HCT116 (cell line): Measurements from ENCODE around the gene TNFRSF19.

ENCODE experiments used
- CEBPB ChIP-seq: IDR thresholded peaks from 2 replicates; pipeline ENCODE4 v1.6.1; 2012; ENCODE audit warnings: low read depth
- EGR1 ChIP-seq: IDR thresholded peaks from 2 replicates; pipeline ENCODE4 v1.6.1; 2012; ENCODE audit warnings: low read depth
- ELF1 ChIP-seq: IDR thresholded peaks from 2 replicates; pipeline ENCODE4 v1.6.1; 2012; ENCODE audit warnings: low read depth, borderline replicate concordance
- FOSL1 ChIP-seq: IDR thresholded peaks from 2 replicates; pipeline ENCODE4 v1.6.1; 2012; ENCODE audit warnings: low read depth
- POLR2AphosphoS5 ChIP-seq: IDR thresholded peaks from 2 replicates; pipeline ENCODE4 v1.6.1; 2011; ENCODE audit warnings: mild to moderate bottlenecking, low read depth, low read length, moderate library complexity
- RAD21 ChIP-seq: IDR thresholded peaks from 2 replicates; pipeline ENCODE4 v1.6.1; 2012; ENCODE audit warnings: low read depth, mild to moderate bottlenecking
- TCF7L2 ChIP-seq: IDR thresholded peaks from 2 replicates; pipeline ENCODE4 v1.7.0; 2011; ENCODE audit warnings: borderline replicate concordance, inconsistent platforms; ENCODE audit not compliant: insufficient read depth, insufficient read length; ENCODE audit errors: extremely low read depth
- TF ChIP-seq, protein P1 (sequence below), 3 experiments: fragments of 200-600 bp in 1 of 3; sonication (generic) in 1 of 3; IDR thresholded peaks in 2 of 3; conservative IDR thresholded peaks in 1 of 3; 2 replicates each; pipeline ENCODE4 v1.5.1; 2012 to 2017; ENCODE audit warnings: low read depth in 2 of 3, low read length in 2 of 3, antibody characterized with exemption in 1 of 3, borderline replicate concordance in 1 of 3, control low read depth in 1 of 3, mild to moderate bottlenecking in 1 of 3, mixed read lengths in 1 of 3, mixed run types in 1 of 3, moderate library complexity in 1 of 3; ENCODE audit not compliant: insufficient read depth in 1 of 3
- TF ChIP-seq, protein P2 (sequence below): IDR thresholded peaks from 2 replicates; pipeline ENCODE4 v1.6.1; 2012; ENCODE audit warnings: low read depth

DNA sequence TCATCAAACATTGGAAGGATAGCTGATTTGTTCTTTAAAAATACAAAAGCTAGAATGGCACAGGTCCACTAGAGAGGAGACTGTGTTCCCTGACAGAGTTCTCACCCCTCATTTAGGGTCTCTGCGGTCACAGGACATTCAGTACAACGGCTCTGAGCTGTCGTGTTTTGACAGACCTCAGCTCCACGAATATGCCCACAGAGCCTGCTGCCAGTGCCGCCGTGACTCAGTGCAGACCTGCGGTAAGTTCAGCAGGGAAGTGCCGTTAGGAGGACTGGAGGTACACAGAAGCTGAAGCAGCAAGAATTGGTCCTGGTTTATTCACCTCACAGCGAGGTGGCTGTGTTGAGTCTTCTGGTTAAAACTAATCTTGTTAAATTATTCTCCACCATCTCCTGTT, 90.0 kb downstream of the TNFRSF19 start:
- TF ChIP-seq, protein P1, sequence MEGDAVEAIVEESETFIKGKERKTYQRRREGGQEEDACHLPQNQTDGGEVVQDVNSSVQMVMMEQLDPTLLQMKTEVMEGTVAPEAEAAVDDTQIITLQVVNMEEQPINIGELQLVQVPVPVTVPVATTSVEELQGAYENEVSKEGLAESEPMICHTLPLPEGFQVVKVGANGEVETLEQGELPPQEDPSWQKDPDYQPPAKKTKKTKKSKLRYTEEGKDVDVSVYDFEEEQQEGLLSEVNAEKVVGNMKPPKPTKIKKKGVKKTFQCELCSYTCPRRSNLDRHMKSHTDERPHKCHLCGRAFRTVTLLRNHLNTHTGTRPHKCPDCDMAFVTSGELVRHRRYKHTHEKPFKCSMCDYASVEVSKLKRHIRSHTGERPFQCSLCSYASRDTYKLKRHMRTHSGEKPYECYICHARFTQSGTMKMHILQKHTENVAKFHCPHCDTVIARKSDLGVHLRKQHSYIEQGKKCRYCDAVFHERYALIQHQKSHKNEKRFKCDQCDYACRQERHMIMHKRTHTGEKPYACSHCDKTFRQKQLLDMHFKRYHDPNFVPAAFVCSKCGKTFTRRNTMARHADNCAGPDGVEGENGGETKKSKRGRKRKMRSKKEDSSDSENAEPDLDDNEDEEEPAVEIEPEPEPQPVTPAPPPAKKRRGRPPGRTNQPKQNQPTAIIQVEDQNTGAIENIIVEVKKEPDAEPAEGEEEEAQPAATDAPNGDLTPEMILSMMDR (IDR thresholded peaks at IDR 0.05 in 2 of 3, conservative IDR thresholded peaks at IDR 0.05 in 1 of 3; ENCODE audit: borderline replicate concordance in 1 of 3, insufficient read depth in 1 of 3, low read depth in 2 of 3, low read length in 2 of 3) = no peak
- TF ChIP-seq, protein P2, sequence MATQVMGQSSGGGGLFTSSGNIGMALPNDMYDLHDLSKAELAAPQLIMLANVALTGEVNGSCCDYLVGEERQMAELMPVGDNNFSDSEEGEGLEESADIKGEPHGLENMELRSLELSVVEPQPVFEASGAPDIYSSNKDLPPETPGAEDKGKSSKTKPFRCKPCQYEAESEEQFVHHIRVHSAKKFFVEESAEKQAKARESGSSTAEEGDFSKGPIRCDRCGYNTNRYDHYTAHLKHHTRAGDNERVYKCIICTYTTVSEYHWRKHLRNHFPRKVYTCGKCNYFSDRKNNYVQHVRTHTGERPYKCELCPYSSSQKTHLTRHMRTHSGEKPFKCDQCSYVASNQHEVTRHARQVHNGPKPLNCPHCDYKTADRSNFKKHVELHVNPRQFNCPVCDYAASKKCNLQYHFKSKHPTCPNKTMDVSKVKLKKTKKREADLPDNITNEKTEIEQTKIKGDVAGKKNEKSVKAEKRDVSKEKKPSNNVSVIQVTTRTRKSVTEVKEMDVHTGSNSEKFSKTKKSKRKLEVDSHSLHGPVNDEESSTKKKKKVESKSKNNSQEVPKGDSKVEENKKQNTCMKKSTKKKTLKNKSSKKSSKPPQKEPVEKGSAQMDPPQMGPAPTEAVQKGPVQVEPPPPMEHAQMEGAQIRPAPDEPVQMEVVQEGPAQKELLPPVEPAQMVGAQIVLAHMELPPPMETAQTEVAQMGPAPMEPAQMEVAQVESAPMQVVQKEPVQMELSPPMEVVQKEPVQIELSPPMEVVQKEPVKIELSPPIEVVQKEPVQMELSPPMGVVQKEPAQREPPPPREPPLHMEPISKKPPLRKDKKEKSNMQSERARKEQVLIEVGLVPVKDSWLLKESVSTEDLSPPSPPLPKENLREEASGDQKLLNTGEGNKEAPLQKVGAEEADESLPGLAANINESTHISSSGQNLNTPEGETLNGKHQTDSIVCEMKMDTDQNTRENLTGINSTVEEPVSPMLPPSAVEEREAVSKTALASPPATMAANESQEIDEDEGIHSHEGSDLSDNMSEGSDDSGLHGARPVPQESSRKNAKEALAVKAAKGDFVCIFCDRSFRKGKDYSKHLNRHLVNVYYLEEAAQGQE = no peak
- TF ChIP-seq RAD21 (no peak), ELF1 (no peak), POLR2AphosphoS5 (no peak), EGR1 (no peak), CEBPB (no peak), TCF7L2 (no peak), FOSL1 (no peak)
